Panc1 (cell line): ENCODE measurements around the gene PPP2R2B. TPM values are rescaled to one million over a fixed set of nuclear protein-coding genes. Genes with fewer than 3 reads are reported as not detected.

Source experiments
- ATAC-seq: fragments of 200-7000 bp; cut with Tn5 transposase; 2 replicates; pipeline ENCODE4 v1.9.1; 2020; ENCODE audit warnings: mild to moderate bottlenecking, moderate library complexity
- BruUV-seq: library from RNA; stranded (reverse); fragments of 400-500 nt; replicated peaks from 2 replicates; lab custom pipeline; 2021; lab: Mats Ljungman, UMichigan
- CTCF ChIA-PET: fragments of 300-600 bp; sonication (Branson Sonifier 250); formaldehyde crosslinking; loops from one replicate; lab custom pipeline; 2022; ENCODE audit warnings: antibody characterized with exemption; lab: Charles Lee
- POLR2A ChIA-PET: fragments of 300-600 bp; sonication (Branson Sonifier 250); formaldehyde crosslinking; loops from one replicate; lab custom pipeline; 2022; ENCODE audit warnings: antibody characterized with exemption; lab: Charles Lee
- DNase-seq: peaks from one replicate; pipeline ENCODE4 v3.0.0-alpha.2; 2010; ENCODE audit warnings: low read depth, low spot score
- H3K27ac ChIP-seq: 2 replicates; pipeline ENCODE4 v1.5.1; 2011; ENCODE audit warnings: mild to moderate bottlenecking, low read length, inconsistent platforms
- H3K27me3 ChIP-seq: fragments of 200-500 bp; sonication (Bioruptor generic); 2 replicates; pipeline ENCODE4 v1.6.0; 2014; ENCODE audit warnings: low read length, inconsistent platforms; ENCODE audit not compliant: control insufficient read depth, insufficient read depth
- H3K36me3 ChIP-seq: fragments of 200-500 bp; sonication (Bioruptor generic); 2 replicates; pipeline ENCODE4 v1.5.1; 2014; ENCODE audit warnings: inconsistent platforms, mild to moderate bottlenecking, low read length, moderate library complexity; ENCODE audit not compliant: control insufficient read depth, insufficient read depth
- H3K4me1 ChIP-seq: 2 replicates; pipeline ENCODE4 v1.5.1; 2011; ENCODE audit warnings: inconsistent platforms, mild to moderate bottlenecking, low read length, moderate library complexity; ENCODE audit not compliant: control insufficient read depth, insufficient read depth
- H3K4me3 ChIP-seq, 2 experiments: 2 replicates each; pipeline ENCODE4 v1.5.1; 2011 to 2012; ENCODE audit warnings: low read depth in 2 of 2, low read length in 2 of 2, mild to moderate bottlenecking in 2 of 2, inconsistent platforms in 1 of 2, moderate library complexity in 1 of 2
- H3K9me3 ChIP-seq: fragments of 200-500 bp; sonication (Bioruptor generic); 2 replicates; pipeline ENCODE4 v1.5.1; 2014; ENCODE audit warnings: low read depth, mild to moderate bottlenecking, inconsistent platforms, low read length, moderate library complexity; ENCODE audit not compliant: control insufficient read depth, insufficient read depth
- CTCF ChIP-seq: fragments of 450-650 bp; IDR thresholded peaks from 2 replicates; pipeline ENCODE4 v1.5.1; 2017; ENCODE audit warnings: mild to moderate bottlenecking
- POLR2AphosphoS5 ChIP-seq: IDR thresholded peaks from 2 replicates; pipeline ENCODE4 v1.6.1; 2012; ENCODE audit warnings: mild to moderate bottlenecking, low read depth, low read length, moderate library complexity
- REST ChIP-seq, 2 experiments: IDR thresholded peaks; 2 replicates each; pipeline ENCODE4 v1.6.1; 2011 to 2012; ENCODE audit warnings: low read depth in 2 of 2, control low read depth in 1 of 2, low read length in 1 of 2, mild to moderate bottlenecking in 1 of 2, moderate library complexity in 1 of 2; ENCODE audit not compliant: insufficient read depth in 1 of 2
- SIN3A ChIP-seq: IDR thresholded peaks from 2 replicates; pipeline ENCODE4 v1.6.1; 2012; ENCODE audit warnings: low read depth, mild to moderate bottlenecking, low read length, moderate library complexity, borderline replicate concordance; ENCODE audit not compliant: insufficient read depth
- TCF7L2 ChIP-seq: IDR thresholded peaks from 2 replicates; pipeline ENCODE4 v1.6.1; 2011; ENCODE audit warnings: mild to moderate bottlenecking, low read depth, low read length, inconsistent platforms
- in situ Hi-C: cut with HindIII; loops from 2 replicates; pipeline ENCODE4 v1.10.0; 2016; ENCODE audit warnings: low sequenced_read_pairs, low pct_unique_long_range_greater_than_20kb
- intact Hi-C: fragments of 100-400 bp; cut with micrococcal nuclease; formaldehyde crosslinking; loops from one replicate; pipeline ENCODE4 v1.10.0; 2022; ENCODE audit not compliant: unreplicated experiment
- total RNA-seq: library from RNA; stranded (reverse); gene quantifications from one replicate; pipeline ENCODE4 v1.2.1, GENCODE V29; 2021; ENCODE audit not compliant: unreplicated experiment

The PPP2R2B gene
- total RNA-seq, 1 experiment from 2014 or later: 8.8 TPM

GRCh38 chr5:146687630-146688029 lies 190.9 kb downstream of the PPP2R2B start:
- POLR2A ChIA-PET: no interaction called here
- DNase-seq (no peak), ATAC-seq (no peak)
- Histone ChIP-seq H3K4me3 (no peak overlapping the region), H3K9me3 (no peaks in the 10 kb centered on the region), H3K36me3 (no peaks in the 10 kb centered on the region), H3K4me1 (no peaks in the 10 kb centered on the region), H3K27ac (no peak overlapping the region), H3K27me3 (no peaks in the 10 kb centered on the region; the same call in none of the 2 replicates)
- BruUV-seq: no TSS peak
- intact Hi-C loops: no loop called here
- CTCF ChIA-PET: no interaction called here
- in situ Hi-C loops: no loop called here
- no peak for TF ChIP-seq REST (IDR thresholded peaks at IDR 0.05; ENCODE audit: insufficient read depth in 1 of 2, low read depth in 2 of 2, low read length in 1 of 2)
- no peak for TF ChIP-seq SIN3A
- no peak for TF ChIP-seq CTCF
- TF ChIP-seq POLR2AphosphoS5: no peak
- TF ChIP-seq TCF7L2: no peak

- no peaks in the 10 kb centered on the region for H3K36me3 ChIP-seq
- H3K27ac ChIP-seq: no peak overlapping the region
- DNase-seq (no peak), ATAC-seq (no peak)
- intact Hi-C loops (no loop called here), in situ Hi-C loops (no loop called here)
- ChIA-PET POLR2A (no interaction called here), CTCF (interaction anchor here (0.5 kb wide), 1 partner anchor 893 kb away, joined by 7 read pairs; no protein-coding TSS in a partner anchor)
- no peaks in the 10 kb centered on the region; the same call in none of the 2 replicates for H3K27me3 ChIP-seq
- no peaks in the 10 kb centered on the region for H3K4me1 ChIP-seq
- H3K9me3 ChIP-seq: no peaks in the 10 kb centered on the region
- TF ChIP-seq REST (IDR thresholded peaks at IDR 0.05; ENCODE audit: insufficient read depth in 1 of 2, low read depth in 2 of 2, low read length in 1 of 2) (no peak), CTCF (no peak), SIN3A (no peak), POLR2AphosphoS5 (no peak), TCF7L2 (no peak)
- no peak overlapping the region for H3K4me3 ChIP-seq
- no TSS peak for BruUV-seq
These were observed 194.7 kb downstream of the PPP2R2B start for GRCh38 chr5:146683861-146684260.
